Measurements from ENCODE around the gene TIFAB.

GRCh38 chr5:135399794-135400542 is 52.2 kb downstream of the TIFAB start:
- no peak for TF ChIP-seq POLR2A (IDR thresholded peaks at IDR 0.05; ENCODE audit: low read length)
- TF ChIP-seq GATA1 (IDR thresholded peaks at IDR 0.05; ENCODE audit: low read depth, low read length) = no peak
